Hepatocyte (in vitro differentiated cells): ENCODE data around the gene MARCO. TPM values are rescaled to one million over a fixed set of nuclear protein-coding genes. Genes with fewer than 3 reads are reported as not detected.

Experiments used
- DNase-seq: peaks from one replicate; pipeline ENCODE4 v3.0.0-alpha.2; 2016; ENCODE audit warnings: low spot score
- H2AFZ ChIP-seq: fragments of 200-600 bp; sonication (generic); 2 replicates; pipeline ENCODE4 v1.6.0; 2016; ENCODE audit warnings: antibody characterized with exemption, mild to moderate bottlenecking
- H3K27ac ChIP-seq: fragments of 200-600 bp; sonication (generic); 2 replicates; pipeline ENCODE4 v1.5.1; 2016; ENCODE audit warnings: mild to moderate bottlenecking
- H3K27me3 ChIP-seq: fragments of 200-600 bp; sonication (generic); 2 replicates; pipeline ENCODE4 v1.6.1; 2016
- H3K36me3 ChIP-seq: fragments of 200-600 bp; sonication (generic); replicated peaks from 2 replicates; pipeline ENCODE4 v1.5.1; 2016; ENCODE audit warnings: low read depth; ENCODE audit not compliant: insufficient read depth
- H3K4me1 ChIP-seq: fragments of 200-600 bp; sonication (generic); 2 replicates; pipeline ENCODE4 v1.5.1; 2016; ENCODE audit warnings: mild to moderate bottlenecking, moderate library complexity; ENCODE audit not compliant: insufficient read depth
- H3K4me2 ChIP-seq: fragments of 200-600 bp; sonication (generic); 2 replicates; pipeline ENCODE4 v1.6.0; 2016
- H3K4me3 ChIP-seq: fragments of 200-600 bp; sonication (generic); 2 replicates; pipeline ENCODE4 v1.5.1; 2016; ENCODE audit warnings: mild to moderate bottlenecking
- H3K79me2 ChIP-seq: fragments of 200-600 bp; sonication (generic); 2 replicates; pipeline ENCODE4 v1.6.0; 2017; ENCODE audit warnings: mild to moderate bottlenecking
- H3K9me2 ChIP-seq: fragments of 200-600 bp; sonication (generic); replicated peaks from 2 replicates; pipeline ENCODE4 v1.6.0; 2017; ENCODE audit warnings: mild to moderate bottlenecking; ENCODE audit not compliant: insufficient read depth
- H3K9me3 ChIP-seq: fragments of 200-600 bp; sonication (generic); 2 replicates; pipeline ENCODE4 v1.5.1; 2016; ENCODE audit warnings: low read depth, mild to moderate bottlenecking
- H4K20me1 ChIP-seq: fragments of 200-600 bp; sonication (generic); 2 replicates; pipeline ENCODE4 v1.6.0; 2016; ENCODE audit warnings: mild to moderate bottlenecking; ENCODE audit not compliant: insufficient read depth, poor library complexity, severe bottlenecking
- CTCF ChIP-seq: fragments of 200-600 bp; sonication (generic); IDR thresholded peaks from 2 replicates; pipeline ENCODE4 v1.5.1; 2016; ENCODE audit warnings: antibody characterized with exemption, mild to moderate bottlenecking; ENCODE audit not compliant: poor library complexity
- EZH2 ChIP-seq: fragments of 200-600 bp; sonication (generic); IDR thresholded peaks from 2 replicates; pipeline ENCODE4 v1.6.1; 2016; ENCODE audit warnings: antibody characterized with exemption, mild to moderate bottlenecking, borderline replicate concordance
- EZH2phosphoT487 ChIP-seq: fragments of 200-600 bp; sonication (generic); IDR thresholded peaks from one replicate; pipeline ENCODE4 v1.6.1; 2018; ENCODE audit warnings: antibody characterized with exemption, mild to moderate bottlenecking, low read depth, moderate library complexity; ENCODE audit not compliant: unreplicated experiment, severe bottlenecking
- WGBS: methylation state at CpG from one replicate; pipeline ENCODE4 v1.1.6; 2016; ENCODE audit warnings: low lambda C conversion rate; ENCODE audit errors: missing lambda C conversion rate; 5-methylcytosine and 5-hydroxymethylcytosine counted together
- polyA plus RNA-seq: library from polyadenylated mRNA; unstranded; fragments of >200 nt; fragmentation: Nextera tagmentation; extraction: Ambion mirVana; gene quantifications from 2 replicates; pipeline ENCODE4 v1.2.1, GENCODE V29; 2016
- total RNA-seq: library from RNA; depleted of rRNA; stranded (reverse); fragments of >200 nt; gene quantifications from 2 replicates; pipeline ENCODE4 v1.2.3, GENCODE V29; 2014

Gene MARCO
- total and polyA plus RNA-seq, 2 experiments from 2014 or later = 0.10 TPM; not detected in 1

- no peak for DNase-seq
- Histone ChIP-seq H3K9me3 (no peaks in the 10 kb centered on the region), H3K4me3 (no peak overlapping the region), H3K9me2 (no peaks in the 10 kb centered on the region), H3K79me2 (no peaks in the 10 kb centered on the region), H3K4me1 (no peaks in the 10 kb centered on the region), H4K20me1 (no peaks in the 10 kb centered on the region), H2AFZ (no peak overlapping the region), H3K27me3 (no peaks in the 10 kb centered on the region), H3K4me2 (no peak overlapping the region), H3K27ac (no peak overlapping the region), H3K36me3 (no peaks in the 10 kb centered on the region)
- WGBS = 89% methylated on average over 2 of the region's 2 CpGs
- TF ChIP-seq CTCF = no peak
- no peak for TF ChIP-seq EZH2
- no peak for TF ChIP-seq EZH2phosphoT487
Observed at GRCh38 chr2:118903029-118903351, 39.0 kb upstream of the MARCO start.

DNA sequence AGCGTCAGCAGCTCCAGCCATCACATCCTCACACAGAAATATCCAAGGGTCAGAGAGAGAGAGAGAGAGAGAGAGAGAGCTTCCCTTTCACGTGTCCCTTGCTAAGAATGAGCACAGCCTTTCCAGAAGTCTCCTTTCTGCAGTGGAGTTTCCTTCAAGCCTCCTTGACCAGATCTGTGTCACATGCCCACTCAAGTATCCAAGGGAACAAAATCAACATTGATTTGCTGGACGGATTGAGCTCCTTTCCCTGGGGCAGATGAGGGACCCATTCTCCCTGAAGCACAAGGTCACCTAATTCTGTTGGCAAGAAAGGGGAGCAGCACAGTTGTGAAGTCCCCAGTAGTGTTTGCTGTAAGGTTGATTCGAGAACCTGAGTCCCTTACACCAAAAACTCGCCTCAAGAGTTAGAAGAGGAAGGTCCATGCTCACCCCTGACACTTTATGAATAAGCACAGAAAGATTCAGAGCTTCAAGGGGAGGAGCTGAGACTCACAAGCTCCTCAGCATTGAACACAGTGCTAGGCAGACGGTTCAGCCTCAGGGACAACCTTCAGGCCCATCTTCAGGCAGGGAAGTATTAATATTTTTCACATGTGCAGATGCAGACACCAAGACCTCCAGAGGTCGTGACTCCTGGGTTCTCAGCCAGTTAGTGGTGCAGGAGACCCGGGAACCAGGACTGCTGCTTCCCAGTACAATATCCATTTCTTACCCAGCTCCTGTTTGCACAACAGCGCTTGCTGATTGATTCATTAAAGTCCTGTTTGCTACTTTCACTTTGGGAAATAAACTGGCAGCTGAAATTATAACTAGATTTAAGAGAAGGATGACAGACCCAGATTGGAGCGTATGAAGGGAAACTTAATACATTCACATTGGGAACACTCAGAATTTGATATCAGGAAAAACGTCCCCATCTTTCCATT is 38.2 kb upstream of the MARCO start:
- Histone ChIP-seq H4K20me1 (no peaks in the 10 kb centered on the region), H3K9me2 (no peaks in the 10 kb centered on the region), H3K9me3 (no peaks in the 10 kb centered on the region), H3K4me3 (no peak overlapping the region), H2AFZ (no peak overlapping the region), H3K27me3 (no peaks in the 10 kb centered on the region), H3K27ac (no peak overlapping the region), H3K4me2 (no peak overlapping the region), H3K4me1 (no peaks in the 10 kb centered on the region), H3K79me2 (no peaks in the 10 kb centered on the region), H3K36me3 (no peaks in the 10 kb centered on the region)
- WGBS = 80% methylated on average over 11 of the region's 11 CpGs
- no peak for DNase-seq
- TF ChIP-seq EZH2 = no peak
- no peak for TF ChIP-seq EZH2phosphoT487
- TF ChIP-seq CTCF = no peak

- no peaks in the 10 kb centered on the region for H4K20me1 ChIP-seq
- H3K27ac ChIP-seq = no peak overlapping the region
- no peak overlapping the region for H2AFZ ChIP-seq
- no peak overlapping the region for H3K4me2 ChIP-seq
- no peaks in the 10 kb centered on the region for H3K9me3 ChIP-seq
- no peak for DNase-seq
- no peaks in the 10 kb centered on the region for H3K4me1 ChIP-seq
- no peaks in the 10 kb centered on the region for H3K36me3 ChIP-seq
- H3K9me2 ChIP-seq = no peaks in the 10 kb centered on the region
- H3K27me3 ChIP-seq = no peaks in the 10 kb centered on the region
- no peak overlapping the region for H3K4me3 ChIP-seq
- WGBS = 95% methylated on average over 3 of the region's 3 CpGs
- no peaks in the 10 kb centered on the region for H3K79me2 ChIP-seq
- TF ChIP-seq EZH2 (no peak), EZH2phosphoT487 (no peak), CTCF (no peak)
Observed at GRCh38 chr2:118905206-118905605, 36.8 kb upstream of the MARCO start.
